OCI-LY3 (cell line): Measurements from ENCODE around the gene ETNK2.
"Not testable (repeated sequence)": the region's sequence is repeated elsewhere in the genome, so short reads cannot be mapped to it uniquely, and the experiment has no call there.

Experiments
- H2AFZ ChIP-seq: fragments of 200-600, 300-600 bp; shearing (Covaris generic); 2 replicates; pipeline ENCODE4 v1.6.0; 2014; ENCODE audit warnings: antibody characterized with exemption, low read depth, low read length
- H3K27ac ChIP-seq: fragments of 200-600, 300-600 bp; sonication (generic); 2 replicates; pipeline ENCODE4 v1.5.1; 2014; ENCODE audit warnings: mild to moderate bottlenecking, low read length, moderate library complexity, mixed read lengths
- H3K27me3 ChIP-seq: fragments of 200-600, 300-600 bp; sonication (generic); 2 replicates; pipeline ENCODE4 v1.6.1; 2014; ENCODE audit warnings: low read depth, low read length, mixed read lengths
- H3K36me3 ChIP-seq: fragments of 200-600, 300-600 bp; sonication (generic); replicated peaks from 2 replicates; pipeline ENCODE3; 2014; ENCODE audit warnings: low read depth, low read length, mixed read lengths
- H3K4me1 ChIP-seq: fragments of 300-600, 200-600 bp; sonication (generic); 2 replicates; pipeline ENCODE4 v1.6.1; 2014; ENCODE audit warnings: low read length, mixed read lengths
- H3K4me2 ChIP-seq: fragments of 200-600, 300-600 bp; sonication (generic); 2 replicates; pipeline ENCODE4 v1.6.1; 2014; ENCODE audit warnings: low read length, mixed read lengths
- H3K4me3 ChIP-seq: fragments of 300-600, 200-600 bp; sonication (generic); 2 replicates; pipeline ENCODE4 v1.5.1; 2014; ENCODE audit warnings: antibody characterized with exemption, mild to moderate bottlenecking, low read length, moderate library complexity
- H3K79me2 ChIP-seq: fragments of 300-600, 200-600 bp; shearing (Covaris generic); 2 replicates; pipeline ENCODE4 v1.6.1; 2014; ENCODE audit warnings: mild to moderate bottlenecking, low read length, mixed read lengths
- H3K9ac ChIP-seq: fragments of 300-600, 200-600 bp; shearing (Covaris generic); 2 replicates; pipeline ENCODE4 v1.6.0; 2014; ENCODE audit warnings: mild to moderate bottlenecking, low read length, moderate library complexity
- H3K9me3 ChIP-seq: fragments of 200-600, 300-600 bp; shearing (Covaris generic); 2 replicates; pipeline ENCODE4 v1.6.1; 2014; ENCODE audit warnings: low read length, mixed read lengths; ENCODE audit not compliant: insufficient read depth
- H4K20me1 ChIP-seq: fragments of 200-600, 300-600 bp; sonication (generic); 2 replicates; pipeline ENCODE4 v1.6.1; 2016; ENCODE audit warnings: low read length, mixed read lengths; ENCODE audit not compliant: insufficient read depth
- CTCF ChIP-seq: fragments of 200-600, 300-600 bp; sonication (generic); IDR thresholded peaks from 2 replicates; pipeline ENCODE4 v1.5.1; 2014; ENCODE audit warnings: antibody characterized with exemption, low read length, low read depth
- EZH2phosphoT487 ChIP-seq: fragments of 200-600 bp; shearing (Covaris generic); IDR thresholded peaks from 2 replicates; pipeline ENCODE4 v1.6.1; 2018; ENCODE audit warnings: antibody characterized with exemption, mixed run types, low read depth

Gene ETNK2

GRCh38 chr1:204104331-204105130 is 47.3 kb downstream of the ETNK2 start:
- Histone ChIP-seq H3K36me3 (no peaks in the 10 kb centered on the region), H3K4me2 (no peak overlapping the region), H3K4me3 (no peak overlapping the region), H3K27me3 (peaks cover 7% of the 10 kb centered on the region; the same call in 1 of the 2 replicates), H3K9me3 (no peaks in the 10 kb centered on the region), H3K27ac (no peak overlapping the region), H2AFZ (no peak overlapping the region), H4K20me1 (no peaks in the 10 kb centered on the region), H3K9ac (no peak overlapping the region), H3K4me1 (no peaks in the 10 kb centered on the region), H3K79me2 (no peaks in the 10 kb centered on the region)
- no peak for TF ChIP-seq EZH2phosphoT487
- no peak for TF ChIP-seq CTCF

- no peak overlapping the region for H3K9ac ChIP-seq
- no peaks in the 10 kb centered on the region for H3K79me2 ChIP-seq
- peaks cover 7% of the 10 kb centered on the region; the same call in 1 of the 2 replicates for H3K27me3 ChIP-seq
- H3K4me2 ChIP-seq = no peak overlapping the region
- TF ChIP-seq EZH2phosphoT487 (no peak), CTCF (no peak)
- H2AFZ ChIP-seq = no peak overlapping the region
- no peak overlapping the region for H3K27ac ChIP-seq
- no peaks in the 10 kb centered on the region for H3K4me1 ChIP-seq
- no peaks in the 10 kb centered on the region for H4K20me1 ChIP-seq
- no peaks in the 10 kb centered on the region for H3K9me3 ChIP-seq
- no peak overlapping the region for H3K4me3 ChIP-seq
- no peaks in the 10 kb centered on the region for H3K36me3 ChIP-seq
These were observed 48.5 kb downstream of the ETNK2 start for GRCh38 chr1:204103431-204103741.

DNA sequence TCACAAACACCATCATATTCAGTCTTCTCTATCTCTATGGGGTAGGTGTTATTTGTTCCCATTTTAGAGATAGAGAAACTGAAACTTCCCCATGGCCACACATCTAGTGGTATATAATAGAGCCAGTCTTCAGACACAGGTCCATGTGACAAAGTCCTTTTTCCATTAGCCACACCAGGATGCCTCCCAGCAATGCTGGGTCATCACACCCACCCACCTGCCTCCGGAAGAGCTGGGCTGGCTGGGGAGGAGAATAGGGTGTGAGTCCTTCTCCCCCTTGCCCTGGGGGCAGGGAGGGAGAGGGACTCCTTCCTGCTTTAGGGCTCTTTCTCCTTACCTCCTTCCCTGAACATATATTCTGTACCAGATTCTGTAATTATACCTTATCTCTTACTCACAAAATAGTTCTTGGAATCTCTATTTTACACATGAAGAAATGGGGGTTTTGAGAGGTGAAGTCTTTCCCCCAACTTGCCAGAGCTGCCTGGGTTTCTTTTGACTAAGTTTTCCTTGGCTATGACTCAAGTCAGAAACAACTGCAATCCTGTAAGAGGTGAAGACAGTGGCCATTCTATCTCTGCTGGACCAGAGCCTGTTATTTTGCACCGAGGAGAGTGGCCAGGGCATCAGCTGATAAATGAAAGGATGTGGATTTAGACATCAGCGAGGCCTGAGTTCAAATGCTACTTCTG is 49.0 kb downstream of the ETNK2 start:
- Histone ChIP-seq H3K36me3 (no peaks in the 10 kb centered on the region), H3K9me3 (no peaks in the 10 kb centered on the region), H3K27ac (no peak overlapping the region), H3K9ac (no peak overlapping the region), H4K20me1 (no peaks in the 10 kb centered on the region), H2AFZ (no peak overlapping the region), H3K4me2 (no peak overlapping the region), H3K27me3 (peaks cover 7% of the 10 kb centered on the region; the same call in 1 of the 2 replicates), H3K79me2 (no peaks in the 10 kb centered on the region), H3K4me1 (no peaks in the 10 kb centered on the region), H3K4me3 (no peak overlapping the region)
- TF ChIP-seq CTCF (no peak), EZH2phosphoT487 (no peak)

GRCh38 chr1:204102029-204102611 is 49.7 kb downstream of the ETNK2 start:
- no peak for TF ChIP-seq EZH2phosphoT487
- TF ChIP-seq CTCF = no peak
- Histone ChIP-seq H4K20me1 (no peaks in the 10 kb centered on the region), H3K9me3 (no peaks in the 10 kb centered on the region), H3K4me1 (no peaks in the 10 kb centered on the region), H3K4me2 (no peak overlapping the region), H3K27ac (no peak overlapping the region), H3K27me3 (peaks cover under 1% of the 10 kb centered on the region; the same call in 1 of the 2 replicates), H3K36me3 (no peaks in the 10 kb centered on the region), H3K9ac (no peak overlapping the region), H3K4me3 (no peak overlapping the region), H2AFZ (no peak overlapping the region), H3K79me2 (no peaks in the 10 kb centered on the region)

GRCh38 chr1:204099754-204100153 is 52.1 kb downstream of the ETNK2 start:
- not testable (repeated sequence) for H3K27ac ChIP-seq, H3K9ac ChIP-seq, H3K9me3 ChIP-seq, H3K36me3 ChIP-seq, H3K4me3 ChIP-seq, H3K4me1 ChIP-seq, H2AFZ ChIP-seq, H4K20me1 ChIP-seq, H3K4me2 ChIP-seq, H3K27me3 ChIP-seq, H3K79me2 ChIP-seq
